Subcutaneous adipose tissue (tissue), 4 donors: ENCODE data around the gene DOLPP1. TPM values are rescaled to one million over a fixed set of nuclear protein-coding genes. Genes with fewer than 3 reads are reported as not detected.

Source experiments
- CTCF ChIP-seq: fragments of 450-650 bp; IDR thresholded peaks from one replicate; pipeline ENCODE4 v1.5.1; 2016; ENCODE audit warnings: low read depth, mild to moderate bottlenecking, control low read depth, antibody characterized with exemption, moderate library complexity
- total RNA-seq, 4 donors: library from RNA; depleted of rRNA; stranded (reverse); fragments of >200 nt; gene quantifications; one replicate each; pipeline ENCODE4 v1.1.0, GENCODE V29; 2016

The DOLPP1 gene
- total RNA-seq, 4 donors from 2014 or later, result 3.3 to 10.0 (median 5.0) TPM

GRCh38 chr9:129133082-129133481 is 52.2 kb downstream of the DOLPP1 start:
- TF ChIP-seq CTCF, result no peak

- TF ChIP-seq CTCF, result no peak
These were observed 54.6 kb downstream of the DOLPP1 start for GRCh38 chr9:129135476-129135875.

- no peak for TF ChIP-seq CTCF
These were observed 55.6 kb downstream of the DOLPP1 start for GRCh38 chr9:129136446-129137035.

- no peak for TF ChIP-seq CTCF
These were observed 56.6 kb downstream of the DOLPP1 start for GRCh38 chr9:129137292-129138143.

- no peak for TF ChIP-seq CTCF
These were observed 57.2 kb downstream of the DOLPP1 start for GRCh38 chr9:129138144-129138462.

- TF ChIP-seq CTCF, result no peak
These were observed 57.7 kb downstream of the DOLPP1 start for GRCh38 chr9:129138476-129139232.
